Neural cell (in vitro differentiated cells): ENCODE results near the gene ANKRD22.

Experiments used
- CTCF ChIP-seq: fragments of 450-650 bp; IDR thresholded peaks from 2 replicates; pipeline ENCODE4 v1.5.1; 2014; ENCODE audit warnings: antibody characterized with exemption, mild to moderate bottlenecking, moderate library complexity; ENCODE audit not compliant: poor library complexity, severe bottlenecking
- SMC3 ChIP-seq: fragments of 450-650 bp; conservative IDR thresholded peaks from 2 replicates; pipeline ENCODE4 v1.6.1; 2014; ENCODE audit warnings: antibody characterized with exemption, mild to moderate bottlenecking, moderate library complexity; ENCODE audit not compliant: poor library complexity

DNA sequence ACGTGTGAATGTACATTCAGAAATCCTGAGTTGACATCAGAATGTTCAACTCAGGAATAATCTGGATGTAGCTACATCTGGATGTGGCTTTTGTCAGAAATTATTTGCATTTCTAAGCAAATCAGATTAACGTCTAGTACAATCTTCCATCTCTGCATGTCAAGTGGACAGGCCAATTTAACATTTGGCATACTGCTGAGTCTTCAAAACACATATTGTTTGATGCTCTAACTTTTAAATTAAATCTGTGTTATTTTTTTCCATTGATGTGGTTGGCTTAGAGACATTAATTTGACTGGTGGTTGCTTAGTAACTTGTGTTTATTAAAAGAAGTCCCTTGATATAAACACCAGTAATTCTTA lies 31.8 kb upstream of the ANKRD22 start:
- no peak for TF ChIP-seq CTCF
- no peak for TF ChIP-seq SMC3
